Osteocyte (in vitro differentiated cells): ENCODE measurements around the gene SUPT3H. TPM values are rescaled to one million over a fixed set of nuclear protein-coding genes. Genes with fewer than 3 reads are reported as not detected.

Experiments used
- DNase-seq: peaks from one replicate; pipeline ENCODE4 v3.0.0; 2021; ENCODE audit warnings: mixed read lengths; ENCODE audit not compliant: unreplicated experiment; ENCODE audit errors: extremely low spot score
- H3K27ac Mint-ChIP-seq: one replicate; pipeline ENCODE4 v1.8.0; 2021; ENCODE audit warnings: mild to moderate bottlenecking, mixed read lengths; ENCODE audit not compliant: unreplicated experiment
- H3K27me3 Mint-ChIP-seq: one replicate; pipeline ENCODE4 v1.8.0; 2021; ENCODE audit warnings: mixed read lengths; ENCODE audit not compliant: unreplicated experiment
- H3K36me3 Mint-ChIP-seq: one replicate; pipeline ENCODE4 v1.8.0; 2021; ENCODE audit warnings: mixed read lengths; ENCODE audit not compliant: unreplicated experiment
- H3K4me1 Mint-ChIP-seq: one replicate; pipeline ENCODE4 v1.8.0; 2021; ENCODE audit warnings: mixed read lengths; ENCODE audit not compliant: unreplicated experiment
- H3K4me3 Mint-ChIP-seq: one replicate; pipeline ENCODE4 v1.8.0; 2021; ENCODE audit warnings: mild to moderate bottlenecking, moderate library complexity, mixed read lengths; ENCODE audit not compliant: unreplicated experiment
- H3K9me3 Mint-ChIP-seq: one replicate; pipeline ENCODE4 v1.8.0; 2021; ENCODE audit warnings: mixed read lengths; ENCODE audit not compliant: unreplicated experiment
- total RNA-seq: library from RNA; stranded (reverse); gene quantifications from 2 replicates; pipeline ENCODE4 v1.2.1, GENCODE V29; 2021
- TF ChIP-seq, protein P1 (sequence below): fragments of 200-600 bp; sonication (generic); IDR thresholded peaks from 2 replicates; pipeline ENCODE4 v1.5.0; 2021; ENCODE audit warnings: antibody characterized with exemption, mild to moderate bottlenecking, moderate library complexity

SUPT3H gene
- total RNA-seq, 1 donor from 2014 or later, result 13.2 TPM

DNA sequence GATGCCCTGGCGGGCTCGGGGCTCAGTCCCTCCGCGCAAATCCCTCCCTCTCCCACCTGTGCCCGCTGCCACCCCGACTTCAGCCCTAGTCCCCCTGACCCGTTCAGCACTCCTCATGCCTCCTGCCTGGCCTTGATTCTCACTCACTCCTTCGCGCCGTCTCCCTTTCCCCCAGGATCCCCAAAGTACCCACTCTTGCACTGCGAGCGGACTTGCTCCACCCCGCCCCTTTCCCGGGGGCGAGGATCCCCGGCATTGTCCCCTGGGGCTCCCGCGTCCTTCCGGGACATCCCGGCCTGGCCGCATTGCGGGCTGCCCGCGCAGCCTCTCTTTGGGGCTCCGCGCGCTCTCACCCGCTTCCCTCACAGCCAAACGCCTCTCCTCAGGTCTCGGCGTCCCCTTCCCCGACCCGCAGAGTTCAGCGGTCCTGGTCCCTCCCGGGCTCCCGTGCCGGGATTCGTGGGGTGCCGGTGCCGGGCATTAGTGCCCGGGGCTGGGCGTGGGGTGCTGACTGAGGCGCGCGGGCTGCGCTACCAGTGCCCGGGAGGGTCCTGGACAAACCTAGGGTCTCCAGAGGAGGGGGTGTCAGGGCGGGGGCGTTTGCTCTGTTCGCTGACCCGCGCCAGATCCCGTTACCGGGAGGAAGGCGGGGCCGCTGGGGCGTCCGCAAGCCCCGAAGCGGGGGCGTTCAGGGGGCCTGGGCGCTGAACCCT is 45.5 kb upstream of the SUPT3H start:
- Mint-ChIP-seq H3K4me3 (peak overlapping the region; percentile 98), H3K9me3 (no peaks in the 10 kb centered on the region), H3K4me1 (peaks cover 60% of the 10 kb centered on the region), H3K27ac (peak overlapping the region; percentile 92), H3K36me3 (peaks cover 4% of the 10 kb centered on the region), H3K27me3 (no peaks in the 10 kb centered on the region)
- peak; percentile 85 for DNase-seq
- TF ChIP-seq, protein P1, sequence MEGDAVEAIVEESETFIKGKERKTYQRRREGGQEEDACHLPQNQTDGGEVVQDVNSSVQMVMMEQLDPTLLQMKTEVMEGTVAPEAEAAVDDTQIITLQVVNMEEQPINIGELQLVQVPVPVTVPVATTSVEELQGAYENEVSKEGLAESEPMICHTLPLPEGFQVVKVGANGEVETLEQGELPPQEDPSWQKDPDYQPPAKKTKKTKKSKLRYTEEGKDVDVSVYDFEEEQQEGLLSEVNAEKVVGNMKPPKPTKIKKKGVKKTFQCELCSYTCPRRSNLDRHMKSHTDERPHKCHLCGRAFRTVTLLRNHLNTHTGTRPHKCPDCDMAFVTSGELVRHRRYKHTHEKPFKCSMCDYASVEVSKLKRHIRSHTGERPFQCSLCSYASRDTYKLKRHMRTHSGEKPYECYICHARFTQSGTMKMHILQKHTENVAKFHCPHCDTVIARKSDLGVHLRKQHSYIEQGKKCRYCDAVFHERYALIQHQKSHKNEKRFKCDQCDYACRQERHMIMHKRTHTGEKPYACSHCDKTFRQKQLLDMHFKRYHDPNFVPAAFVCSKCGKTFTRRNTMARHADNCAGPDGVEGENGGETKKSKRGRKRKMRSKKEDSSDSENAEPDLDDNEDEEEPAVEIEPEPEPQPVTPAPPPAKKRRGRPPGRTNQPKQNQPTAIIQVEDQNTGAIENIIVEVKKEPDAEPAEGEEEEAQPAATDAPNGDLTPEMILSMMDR, result no peak

DNA sequence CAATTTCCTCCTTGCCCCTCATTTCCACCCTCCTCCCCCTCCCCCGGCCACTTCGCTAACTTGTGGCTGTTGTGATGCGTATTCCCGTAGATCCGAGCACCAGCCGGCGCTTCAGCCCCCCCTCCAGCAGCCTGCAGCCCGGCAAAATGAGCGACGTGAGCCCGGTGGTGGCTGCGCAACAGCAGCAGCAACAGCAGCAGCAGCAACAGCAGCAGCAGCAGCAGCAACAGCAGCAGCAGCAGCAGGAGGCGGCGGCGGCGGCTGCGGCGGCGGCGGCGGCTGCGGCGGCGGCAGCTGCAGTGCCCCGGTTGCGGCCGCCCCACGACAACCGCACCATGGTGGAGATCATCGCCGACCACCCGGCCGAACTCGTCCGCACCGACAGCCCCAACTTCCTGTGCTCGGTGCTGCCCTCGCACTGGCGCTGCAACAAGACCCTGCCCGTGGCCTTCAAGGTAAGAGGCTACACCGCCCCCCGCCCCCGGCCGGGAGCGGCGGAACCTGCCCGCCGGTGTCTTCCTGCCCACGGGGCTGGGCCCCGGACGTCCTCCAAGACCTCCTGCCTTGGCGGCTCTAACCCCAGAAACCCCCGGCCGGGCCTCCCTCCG is 44.9 kb upstream of the SUPT3H start:
- Mint-ChIP-seq H3K4me3 (peak overlapping the region; percentile 98), H3K27me3 (no peaks in the 10 kb centered on the region), H3K9me3 (no peaks in the 10 kb centered on the region), H3K27ac (peak overlapping the region; percentile 92), H3K36me3 (peaks cover 2% of the 10 kb centered on the region), H3K4me1 (peaks cover 53% of the 10 kb centered on the region)
- TF ChIP-seq, protein P1, result no peak
- DNase-seq, result no peak

DNA sequence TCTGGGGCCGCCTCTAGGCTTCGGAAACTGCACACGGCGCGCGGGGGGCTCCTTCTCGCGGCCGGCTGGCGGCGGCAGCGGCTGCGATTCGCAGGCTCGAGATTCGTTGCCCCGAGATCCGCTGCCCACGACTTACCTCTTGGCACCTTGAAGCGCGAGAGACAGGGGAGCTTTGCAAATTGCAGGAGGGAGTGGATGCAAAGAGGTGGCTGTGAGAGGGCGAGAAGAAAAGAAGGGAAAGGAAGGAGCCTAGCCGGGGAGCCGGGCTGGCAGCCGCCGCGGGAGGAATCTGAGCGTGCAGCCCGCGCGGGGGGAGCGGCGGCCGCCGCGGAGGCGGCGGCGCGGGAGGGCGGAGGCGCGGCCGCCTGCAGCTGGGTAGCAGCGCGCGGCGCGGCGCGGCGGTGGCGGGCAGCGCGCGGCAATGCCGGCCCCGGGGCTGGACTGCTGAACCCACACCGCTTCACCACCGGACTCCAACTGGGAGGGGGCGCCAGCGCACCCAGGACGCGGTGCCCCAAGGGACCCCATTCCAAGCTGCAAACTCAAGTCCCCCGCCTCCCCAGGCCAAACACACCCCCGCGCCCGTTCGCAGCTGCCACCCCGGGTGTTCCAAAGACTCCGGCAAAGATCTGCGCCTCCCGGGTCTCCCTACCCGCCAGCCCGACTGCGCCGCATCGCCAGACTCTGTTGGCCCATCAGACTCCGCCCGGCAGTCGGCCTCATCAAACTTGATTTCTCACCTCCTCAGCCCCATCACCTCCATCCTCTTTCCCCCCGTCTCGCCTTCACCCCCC is 44.2 kb upstream of the SUPT3H start:
- H3K27me3 Mint-ChIP-seq, result no peaks in the 10 kb centered on the region

DNA sequence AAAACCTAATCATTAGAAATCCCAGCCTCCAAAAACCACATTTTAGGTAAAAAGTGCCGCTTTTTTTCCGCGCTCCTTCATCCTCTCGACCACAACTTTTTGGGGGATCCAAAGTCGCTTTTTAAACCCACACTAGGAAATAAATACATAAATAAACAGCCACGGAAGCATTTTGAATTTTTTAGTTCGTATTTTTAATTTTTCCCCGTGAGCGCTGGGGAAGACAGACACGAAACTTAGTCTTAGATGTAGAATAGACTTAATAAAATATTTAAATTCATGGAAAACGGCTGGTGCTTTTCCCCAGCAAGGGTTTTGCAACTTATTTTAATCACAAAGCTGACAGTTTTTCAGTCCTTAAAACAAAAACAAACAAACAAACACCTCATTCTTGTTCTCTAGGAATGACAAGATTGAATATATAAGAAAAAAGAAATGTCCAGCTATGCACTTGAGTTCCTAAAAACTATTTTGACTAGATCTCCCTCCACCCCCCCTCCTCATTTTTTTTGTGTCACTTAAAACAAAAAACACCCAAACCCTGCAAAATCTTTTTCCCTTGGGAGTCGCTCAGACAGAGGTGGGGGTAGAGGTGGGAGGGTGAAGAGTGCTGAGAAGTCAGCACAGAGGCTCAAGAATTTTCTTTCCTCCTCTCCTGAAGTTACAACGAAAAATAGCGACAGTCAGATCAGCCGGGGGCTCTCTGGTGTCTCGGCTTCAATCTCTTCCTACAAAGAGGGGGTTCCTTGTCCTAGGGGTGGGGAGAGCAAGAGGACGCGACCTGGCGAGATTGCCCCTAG is 43.4 kb upstream of the SUPT3H start:
- Mint-ChIP-seq H3K4me1 (peaks cover 57% of the 10 kb centered on the region), H3K27ac (peak overlapping the region; percentile 87), H3K36me3 (peaks cover 1% of the 10 kb centered on the region), H3K27me3 (no peaks in the 10 kb centered on the region), H3K4me3 (peak overlapping the region; percentile 97), H3K9me3 (no peaks in the 10 kb centered on the region)
- no peak for DNase-seq
- TF ChIP-seq, protein P1, result no peak

More for the DNA sequence above, 44.2 kb upstream of the SUPT3H start:
- H3K4me3 Mint-ChIP-seq, result peak overlapping the region; percentile 98
- H3K9me3 Mint-ChIP-seq, result no peaks in the 10 kb centered on the region
- TF ChIP-seq, protein P1, result peak; percentile 47
- peak; percentile 88 for DNase-seq
- H3K36me3 Mint-ChIP-seq, result peaks cover 1% of the 10 kb centered on the region
- H3K27ac Mint-ChIP-seq, result peak overlapping the region; percentile 92
- peaks cover 55% of the 10 kb centered on the region for H3K4me1 Mint-ChIP-seq
